Sigmoid colon (tissue), 4 donors: ENCODE measurements around the gene GRK1.
"Not testable (repeated sequence)": the region's sequence is repeated elsewhere in the genome, so short reads cannot be mapped to it uniquely, and the experiment has no call there.

Experiments used
- EP300 ChIP-seq, 4 donors: sonication (generic); formaldehyde crosslinking; IDR thresholded peaks; one replicate each; pipeline ENCODE4 v1.6.1; 2017; ENCODE audit warnings: antibody characterized with exemption in 4 of 4
- POLR2A ChIP-seq, 2 donors: fragments of 450-650 bp; IDR thresholded peaks; one replicate each; pipeline ENCODE4 v1.6.1; 2016; ENCODE audit warnings: antibody characterized with exemption in 2 of 2, mild to moderate bottlenecking in 2 of 2, moderate library complexity in 2 of 2
- POLR2AphosphoS5 ChIP-seq, 4 donors: sonication (generic); formaldehyde crosslinking; IDR thresholded peaks; one replicate each; pipeline ENCODE4 v1.6.1; 2017; ENCODE audit warnings: antibody characterized with exemption in 4 of 4

- not testable (repeated sequence) for TF ChIP-seq EP300, POLR2AphosphoS5, POLR2A (IDR thresholded peaks at IDR 0.05)
These were observed 85.4 kb downstream of the GRK1 start for GRCh38 chr13:113752211-113752986.
